ENCODE data around the gene CUX1.
"Not testable (repeated sequence)": the region's sequence is repeated elsewhere in the genome, so short reads cannot be mapped to it uniquely, and the experiment has no call there.

Gene CUX1

DNA sequence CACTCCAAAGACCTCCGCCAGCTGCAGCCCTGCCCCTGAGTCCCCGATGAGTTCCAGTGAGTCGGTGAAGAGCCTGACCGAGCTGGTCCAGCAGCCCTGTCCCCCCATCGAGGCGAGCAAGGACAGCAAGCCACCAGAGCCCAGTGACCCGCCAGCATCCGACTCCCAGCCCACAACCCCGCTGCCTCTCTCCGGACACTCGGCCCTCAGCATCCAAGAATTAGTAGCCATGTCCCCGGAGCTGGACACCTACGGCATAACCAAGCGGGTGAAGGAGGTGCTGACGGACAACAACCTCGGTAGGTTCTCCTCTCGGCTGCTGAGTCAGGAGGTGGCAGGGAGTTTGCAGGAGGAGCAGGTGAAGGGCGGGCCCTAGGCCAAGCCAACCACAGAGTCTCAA, 409.9 kb downstream of the CUX1 start:
- TF ChIP-seq, protein P1, sequence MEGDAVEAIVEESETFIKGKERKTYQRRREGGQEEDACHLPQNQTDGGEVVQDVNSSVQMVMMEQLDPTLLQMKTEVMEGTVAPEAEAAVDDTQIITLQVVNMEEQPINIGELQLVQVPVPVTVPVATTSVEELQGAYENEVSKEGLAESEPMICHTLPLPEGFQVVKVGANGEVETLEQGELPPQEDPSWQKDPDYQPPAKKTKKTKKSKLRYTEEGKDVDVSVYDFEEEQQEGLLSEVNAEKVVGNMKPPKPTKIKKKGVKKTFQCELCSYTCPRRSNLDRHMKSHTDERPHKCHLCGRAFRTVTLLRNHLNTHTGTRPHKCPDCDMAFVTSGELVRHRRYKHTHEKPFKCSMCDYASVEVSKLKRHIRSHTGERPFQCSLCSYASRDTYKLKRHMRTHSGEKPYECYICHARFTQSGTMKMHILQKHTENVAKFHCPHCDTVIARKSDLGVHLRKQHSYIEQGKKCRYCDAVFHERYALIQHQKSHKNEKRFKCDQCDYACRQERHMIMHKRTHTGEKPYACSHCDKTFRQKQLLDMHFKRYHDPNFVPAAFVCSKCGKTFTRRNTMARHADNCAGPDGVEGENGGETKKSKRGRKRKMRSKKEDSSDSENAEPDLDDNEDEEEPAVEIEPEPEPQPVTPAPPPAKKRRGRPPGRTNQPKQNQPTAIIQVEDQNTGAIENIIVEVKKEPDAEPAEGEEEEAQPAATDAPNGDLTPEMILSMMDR (conservative IDR thresholded peaks at IDR 0.05), result no peak
- no peak overlapping the region for H3K27ac ChIP-seq

DNA sequence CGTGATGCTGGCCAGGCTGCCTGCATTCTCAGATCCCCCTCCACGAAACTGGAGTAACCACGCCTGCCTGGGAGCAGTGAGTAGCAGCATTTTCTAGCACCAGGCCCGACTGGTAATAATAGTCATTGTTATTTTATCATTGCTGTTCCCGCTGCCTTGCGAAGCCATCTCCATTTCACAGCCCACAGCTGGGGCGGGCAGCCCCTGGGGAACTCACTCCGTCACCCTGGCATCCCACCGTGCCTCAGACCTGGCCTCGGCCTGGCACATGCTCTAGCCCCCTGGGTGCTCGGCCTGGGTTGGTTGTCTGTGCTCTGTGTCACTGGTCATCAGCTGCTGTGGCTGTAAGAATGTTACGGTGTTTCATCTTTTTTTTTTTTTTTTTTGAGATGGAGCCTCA, 411.5 kb downstream of the CUX1 start:
- TF ChIP-seq, protein P1 (conservative IDR thresholded peaks at IDR 0.05), result no peak
- no peak overlapping the region for H3K27ac ChIP-seq

DNA sequence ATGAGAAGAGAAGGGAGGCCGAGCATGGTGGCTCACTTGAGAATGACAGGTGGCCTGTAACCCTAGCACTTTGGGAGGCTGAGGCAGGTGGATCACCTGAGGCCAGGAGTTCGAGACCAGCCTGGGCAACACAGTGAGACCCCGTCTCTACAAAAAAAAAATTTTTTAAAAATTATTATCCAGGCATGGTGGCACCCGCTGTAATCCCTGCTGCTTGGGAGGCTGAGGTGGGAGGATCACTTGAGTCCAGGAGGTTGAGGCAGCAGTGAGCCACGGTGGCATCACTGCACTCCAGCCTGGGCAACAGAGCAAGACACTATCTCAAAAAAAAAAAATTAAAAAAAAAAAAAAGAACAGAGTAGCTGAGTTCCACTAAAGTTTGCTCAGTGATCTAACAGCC, 412.7 kb downstream of the CUX1 start:
- H3K27ac ChIP-seq, result not testable (repeated sequence)

DNA sequence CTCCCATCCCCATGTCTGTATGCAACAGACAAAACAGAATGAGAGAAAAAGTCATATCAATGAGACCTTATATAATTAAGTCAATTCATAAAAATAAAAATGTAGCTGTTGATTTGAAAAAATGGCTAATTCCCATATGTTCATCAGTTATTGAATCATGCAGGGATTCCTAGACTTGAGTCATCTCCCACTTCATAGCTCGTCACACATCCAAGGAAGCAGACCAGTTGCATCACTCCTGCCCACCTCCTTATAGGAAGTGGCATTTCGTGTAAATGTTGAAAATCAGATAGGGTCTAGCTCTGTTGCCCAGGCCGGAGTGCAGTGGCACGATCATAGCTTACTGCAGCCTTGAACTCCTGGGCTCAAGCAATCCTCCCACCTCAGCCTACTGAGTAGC, 413.2 kb downstream of the CUX1 start:
- H3K27ac ChIP-seq, result no peak overlapping the region

DNA sequence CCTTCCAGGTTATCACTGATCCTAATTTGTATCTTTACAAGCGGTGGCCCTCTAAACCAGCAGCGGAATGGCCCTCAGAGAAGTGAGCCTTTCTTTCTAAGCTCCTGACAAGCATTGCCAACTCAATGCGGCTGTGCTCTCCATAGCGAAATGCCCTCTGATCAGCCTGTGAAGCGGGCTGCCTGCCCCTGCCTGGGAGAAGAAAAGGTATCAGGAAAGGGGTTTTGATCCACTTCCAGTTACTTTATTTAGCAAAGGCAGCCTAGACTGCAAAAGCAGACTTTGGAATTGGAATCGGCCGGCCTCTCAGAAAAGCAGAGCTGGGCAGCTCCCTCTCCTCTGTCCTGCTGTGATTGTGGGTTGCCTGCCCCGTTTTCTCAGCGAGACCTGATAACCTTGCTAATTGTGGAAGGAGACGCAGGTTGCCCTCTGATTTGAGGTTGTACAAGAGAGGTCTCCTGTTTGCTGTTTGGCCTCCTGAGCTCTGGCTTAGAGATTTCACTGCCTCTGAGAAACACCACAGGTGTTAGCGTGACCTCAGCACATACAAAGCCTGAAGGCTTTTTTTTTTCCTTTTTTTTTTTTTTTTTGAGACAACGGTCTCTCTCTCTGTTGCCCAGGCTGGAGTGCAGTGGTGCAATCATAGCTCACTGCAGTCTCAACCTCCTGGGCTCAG, 415.3 kb downstream of the CUX1 start:
- TF ChIP-seq, protein P1 (conservative IDR thresholded peaks at IDR 0.05), result no peak
- H3K27ac ChIP-seq, result no peak overlapping the region

More for the DNA sequence above, 413.2 kb downstream of the CUX1 start:
- TF ChIP-seq, protein P1 (conservative IDR thresholded peaks at IDR 0.05), result no peak

DNA sequence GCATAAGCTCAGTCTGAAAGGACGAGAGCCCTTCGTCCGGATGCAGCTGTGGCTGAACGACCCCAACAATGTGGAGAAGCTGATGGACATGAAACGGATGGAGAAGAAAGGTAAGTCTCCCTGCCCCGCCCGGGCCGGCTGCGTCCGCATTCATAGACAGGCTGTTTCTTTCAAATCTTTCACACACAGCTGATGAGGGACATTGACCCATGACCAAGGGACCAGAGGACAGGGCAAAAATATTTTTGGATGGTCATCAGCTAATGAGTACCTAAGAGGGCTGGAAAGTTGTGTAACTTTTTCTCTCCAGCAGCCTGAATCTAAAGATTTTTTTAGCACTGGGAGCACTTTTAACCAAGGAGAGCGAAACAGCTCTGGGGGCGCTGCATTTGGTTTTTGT, 416.7 kb downstream of the CUX1 start:
- H3K27ac ChIP-seq, result no peak overlapping the region
- TF ChIP-seq, protein P1 (conservative IDR thresholded peaks at IDR 0.05), result no peak

DNA sequence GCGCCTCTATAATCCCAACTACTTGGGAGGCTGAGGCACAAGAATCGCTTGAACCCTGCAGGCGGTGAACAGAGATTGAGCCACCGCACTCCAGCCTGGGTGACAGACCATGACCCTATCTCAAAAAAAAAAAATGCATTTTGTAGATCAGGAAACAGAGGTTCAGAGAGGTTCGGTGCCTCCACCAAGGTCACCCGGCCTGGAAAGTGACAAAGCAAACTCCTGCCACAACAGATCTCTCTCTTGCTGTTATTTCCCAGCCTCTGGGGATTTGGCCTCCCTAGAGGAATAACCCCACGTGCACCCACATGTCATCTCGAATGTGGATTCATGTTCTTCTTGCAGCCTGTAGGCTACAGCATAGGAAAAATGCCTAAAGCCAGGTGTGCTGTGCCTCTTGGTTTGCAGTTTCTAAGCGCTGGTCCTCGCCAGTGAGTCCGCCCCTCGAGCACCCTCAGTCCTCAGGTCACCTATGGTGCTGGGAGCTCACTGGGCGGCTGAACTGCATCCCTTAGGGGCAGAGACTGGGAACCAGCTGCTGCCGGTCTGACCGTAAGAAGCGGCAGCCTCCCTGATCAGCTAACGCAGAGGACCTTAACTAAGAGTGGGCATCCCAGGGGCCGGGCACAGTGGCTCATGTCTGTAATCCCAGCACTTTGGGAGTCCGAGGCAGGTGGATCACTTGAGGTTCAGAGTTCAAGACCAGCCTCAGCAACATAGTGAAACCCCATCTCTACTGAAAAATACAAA, 417.6 kb downstream of the CUX1 start:
- TF ChIP-seq, protein P1 (conservative IDR thresholded peaks at IDR 0.05), result no peak
- H3K27ac ChIP-seq, result no peak overlapping the region

DNA sequence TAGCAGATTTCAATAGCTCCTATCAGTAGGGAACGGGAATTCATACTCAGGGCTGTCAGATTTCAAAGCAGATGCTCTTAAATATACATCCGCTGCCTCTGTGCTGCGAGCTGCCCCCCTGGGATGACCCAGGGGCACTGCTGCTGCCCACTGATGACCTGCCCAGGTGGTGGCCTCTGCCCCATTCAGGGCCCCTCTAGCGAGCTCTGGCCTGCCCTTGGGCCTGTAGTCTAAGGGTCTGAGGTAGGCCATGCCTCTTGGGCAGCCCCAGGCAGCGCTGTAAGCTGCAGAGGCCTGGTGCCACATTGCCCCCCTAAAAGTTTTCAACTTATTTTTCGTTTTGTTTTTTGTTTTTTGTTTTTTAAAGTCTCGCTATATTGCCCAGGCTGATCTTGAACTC, 418.7 kb downstream of the CUX1 start:
- no peak overlapping the region; the same call in 1 of the 2 replicates for H3K27ac ChIP-seq
- TF ChIP-seq, protein P1 (conservative IDR thresholded peaks at IDR 0.05), result no peak

Measured in VCaP (cell line).